BJ (cell line): ENCODE results near the gene DIP2C. TPM values are rescaled to one million over a fixed set of nuclear protein-coding genes. Genes with fewer than 3 reads are reported as not detected.
"Not testable (repeated sequence)": the region's sequence is repeated elsewhere in the genome, so short reads cannot be mapped to it uniquely, and the experiment has no call there.

Experiments used
- CTCF ChIA-PET: fragments of 350-600 bp; formaldehyde crosslinking; extraction: SDS; loops from one replicate; lab custom pipeline; 2021; ENCODE audit warnings: antibody characterized with exemption, inconsistent platforms; lab: Yijun Ruan, JAX
- POLR2A ChIA-PET: fragments of 300-600 bp; sonication (Branson Sonifier 250); formaldehyde crosslinking; extraction: SDS; loops from one replicate; lab custom pipeline; 2021; ENCODE audit warnings: antibody characterized with exemption; lab: Charles Lee
- DNase-seq: peaks from one replicate; pipeline ENCODE4 v3.0.0-alpha.2; 2011; ENCODE audit warnings: low read depth
- H3K27me3 ChIP-seq: 2 replicates; pipeline ENCODE4 v1.6.0; 2011; ENCODE audit warnings: low read length; ENCODE audit not compliant: control insufficient read depth, insufficient read depth
- H3K36me3 ChIP-seq: 2 replicates; pipeline ENCODE4 v1.5.1; 2011; ENCODE audit warnings: low read length; ENCODE audit not compliant: control insufficient read depth, insufficient read depth
- H3K4me3 ChIP-seq: 2 replicates; pipeline ENCODE4 v1.5.1; 2011; ENCODE audit warnings: low read depth, mild to moderate bottlenecking, control low read depth, low read length
- polyA plus RNA-seq: library from polyadenylated mRNA; depleted of rRNA; stranded (reverse); fragments of >200 nt; gene quantifications from 2 replicates; pipeline ENCODE4 v1.2.3, GENCODE V29; 2011
- TF ChIP-seq, protein P1 (sequence below): IDR thresholded peaks from 2 replicates; pipeline ENCODE4 v1.5.1; 2011; ENCODE audit warnings: low read depth, mild to moderate bottlenecking, control low read depth, inconsistent platforms, low read length, moderate library complexity; ENCODE audit not compliant: insufficient read depth

Gene DIP2C
- polyA plus RNA-seq, 1 experiment = 9.3 TPM

- Histone ChIP-seq H3K27me3 (no peaks in the 10 kb centered on the region), H3K4me3 (no peak overlapping the region), H3K36me3 (peaks cover 5% of the 10 kb centered on the region; the same call in 1 of the 2 replicates)
- TF ChIP-seq, protein P1, sequence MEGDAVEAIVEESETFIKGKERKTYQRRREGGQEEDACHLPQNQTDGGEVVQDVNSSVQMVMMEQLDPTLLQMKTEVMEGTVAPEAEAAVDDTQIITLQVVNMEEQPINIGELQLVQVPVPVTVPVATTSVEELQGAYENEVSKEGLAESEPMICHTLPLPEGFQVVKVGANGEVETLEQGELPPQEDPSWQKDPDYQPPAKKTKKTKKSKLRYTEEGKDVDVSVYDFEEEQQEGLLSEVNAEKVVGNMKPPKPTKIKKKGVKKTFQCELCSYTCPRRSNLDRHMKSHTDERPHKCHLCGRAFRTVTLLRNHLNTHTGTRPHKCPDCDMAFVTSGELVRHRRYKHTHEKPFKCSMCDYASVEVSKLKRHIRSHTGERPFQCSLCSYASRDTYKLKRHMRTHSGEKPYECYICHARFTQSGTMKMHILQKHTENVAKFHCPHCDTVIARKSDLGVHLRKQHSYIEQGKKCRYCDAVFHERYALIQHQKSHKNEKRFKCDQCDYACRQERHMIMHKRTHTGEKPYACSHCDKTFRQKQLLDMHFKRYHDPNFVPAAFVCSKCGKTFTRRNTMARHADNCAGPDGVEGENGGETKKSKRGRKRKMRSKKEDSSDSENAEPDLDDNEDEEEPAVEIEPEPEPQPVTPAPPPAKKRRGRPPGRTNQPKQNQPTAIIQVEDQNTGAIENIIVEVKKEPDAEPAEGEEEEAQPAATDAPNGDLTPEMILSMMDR = no peak
- no peak for DNase-seq
- CTCF ChIA-PET = interaction anchor here (0.7 kb wide), 1 partner anchor 534 kb away, joined by 3 read pairs; no protein-coding TSS in a partner anchor
- POLR2A ChIA-PET = no interaction called here
Observed at GRCh38 chr10:515674-516073, 173.8 kb downstream of the DIP2C start.

DNA sequence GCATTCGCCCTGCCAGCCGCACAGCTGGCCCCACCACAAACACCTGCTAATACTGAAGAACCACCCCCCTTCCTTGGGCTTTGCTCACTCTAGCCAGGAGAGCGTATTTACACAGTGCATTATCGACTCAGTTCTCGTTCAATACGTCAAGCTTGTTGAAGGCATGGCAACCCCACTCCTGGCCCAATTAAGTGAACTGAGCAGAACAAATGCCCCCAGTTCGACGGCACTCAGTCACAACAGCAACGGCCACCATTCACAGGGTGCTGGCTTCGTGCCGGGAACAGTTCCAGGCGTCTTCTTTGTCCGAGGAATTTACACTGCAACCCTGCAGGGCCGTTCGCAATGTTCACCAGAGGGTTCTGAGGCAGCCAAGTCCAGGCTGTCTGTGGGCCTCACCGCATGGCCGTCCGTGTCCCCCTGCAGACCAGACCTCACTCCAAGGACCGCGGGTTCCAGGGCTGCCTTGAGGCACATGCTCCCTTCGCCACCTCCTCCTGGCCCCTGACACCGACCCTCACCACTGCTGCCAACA lies 175.3 kb downstream of the DIP2C start:
- no peak overlapping the region for H3K4me3 ChIP-seq
- DNase-seq = no peak
- TF ChIP-seq, protein P1 = no peak
- no peaks in the 10 kb centered on the region for H3K27me3 ChIP-seq
- ChIA-PET CTCF (interaction anchor here (0.6 to 0.9 kb wide), 2 partner anchors 13 to 29 kb away, joined by 3 to 4 read pairs; no protein-coding TSS in a partner anchor), POLR2A (no interaction called here)
- peaks cover 1% of the 10 kb centered on the region; the same call in 1 of the 2 replicates for H3K36me3 ChIP-seq

GRCh38 chr10:513393-513792 lies 176.1 kb downstream of the DIP2C start:
- no peak for DNase-seq
- CTCF ChIA-PET = interaction anchor here (0.6 to 1.2 kb wide), 3 partner anchors 30 to 275 kb away, joined by 4 to 6 read pairs (median 4); no protein-coding TSS in a partner anchor
- H3K27me3 ChIP-seq = no peaks in the 10 kb centered on the region
- H3K4me3 ChIP-seq = no peak overlapping the region
- POLR2A ChIA-PET = interaction anchor here (0.6 kb wide), 1 partner anchor 14 kb away, joined by 4 read pairs; no protein-coding TSS in a partner anchor
- H3K36me3 ChIP-seq = peaks cover 2% of the 10 kb centered on the region; the same call in 1 of the 2 replicates
- TF ChIP-seq, protein P1 = no peak

GRCh38 chr10:512661-513060 lies 176.8 kb downstream of the DIP2C start:
- not testable (repeated sequence) for H3K4me3 ChIP-seq, H3K27me3 ChIP-seq, DNase-seq, H3K36me3 ChIP-seq
- ChIA-PET CTCF (interaction anchor here (1.1 to 3.4 kb wide), 4 partner anchors 113 to 282 kb away, joined by 3 to 13 read pairs (median 5); no protein-coding TSS in a partner anchor), POLR2A (interaction anchor here (0.6 kb wide), 1 partner anchor 15 kb away, joined by 4 read pairs; no protein-coding TSS in a partner anchor)

DNA sequence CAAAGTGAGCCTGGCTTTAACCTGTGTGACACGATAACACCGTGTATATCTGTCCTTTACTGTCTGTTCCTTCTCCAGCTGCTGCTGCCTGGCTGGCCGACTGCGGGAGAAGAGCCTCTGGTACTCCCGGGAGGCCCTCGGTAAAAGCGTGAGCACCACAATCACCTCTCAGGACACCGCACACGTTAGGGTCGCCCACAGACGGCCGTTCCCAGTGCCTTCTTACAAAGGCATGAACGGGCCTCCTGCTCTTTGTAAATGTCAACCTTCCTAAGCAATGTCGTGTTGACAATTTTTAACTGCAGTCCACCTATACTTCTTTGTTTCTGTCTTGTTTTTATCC lies 177.6 kb downstream of the DIP2C start:
- Histone ChIP-seq H3K27me3 (no peaks in the 10 kb centered on the region), H3K36me3 (peaks cover 3% of the 10 kb centered on the region; the same call in 1 of the 2 replicates), H3K4me3 (no peak overlapping the region)
- ChIA-PET POLR2A (no interaction called here), CTCF (interaction anchor here (1.0 to 3.6 kb wide), 12 partner anchors 10 to 283 kb away, joined by 3 to 25 read pairs (median 5); no protein-coding TSS in a partner anchor)
- TF ChIP-seq, protein P1 = no peak
- DNase-seq = no peak
